Measurements from ENCODE around the gene CFAP221. TPM values are rescaled to one million over a fixed set of nuclear protein-coding genes. Genes with fewer than 3 reads are reported as not detected.

CFAP221 gene
- polyA plus RNA-seq (2012; ENCODE audit: insufficient read length, low read depth) = not detected

DNA sequence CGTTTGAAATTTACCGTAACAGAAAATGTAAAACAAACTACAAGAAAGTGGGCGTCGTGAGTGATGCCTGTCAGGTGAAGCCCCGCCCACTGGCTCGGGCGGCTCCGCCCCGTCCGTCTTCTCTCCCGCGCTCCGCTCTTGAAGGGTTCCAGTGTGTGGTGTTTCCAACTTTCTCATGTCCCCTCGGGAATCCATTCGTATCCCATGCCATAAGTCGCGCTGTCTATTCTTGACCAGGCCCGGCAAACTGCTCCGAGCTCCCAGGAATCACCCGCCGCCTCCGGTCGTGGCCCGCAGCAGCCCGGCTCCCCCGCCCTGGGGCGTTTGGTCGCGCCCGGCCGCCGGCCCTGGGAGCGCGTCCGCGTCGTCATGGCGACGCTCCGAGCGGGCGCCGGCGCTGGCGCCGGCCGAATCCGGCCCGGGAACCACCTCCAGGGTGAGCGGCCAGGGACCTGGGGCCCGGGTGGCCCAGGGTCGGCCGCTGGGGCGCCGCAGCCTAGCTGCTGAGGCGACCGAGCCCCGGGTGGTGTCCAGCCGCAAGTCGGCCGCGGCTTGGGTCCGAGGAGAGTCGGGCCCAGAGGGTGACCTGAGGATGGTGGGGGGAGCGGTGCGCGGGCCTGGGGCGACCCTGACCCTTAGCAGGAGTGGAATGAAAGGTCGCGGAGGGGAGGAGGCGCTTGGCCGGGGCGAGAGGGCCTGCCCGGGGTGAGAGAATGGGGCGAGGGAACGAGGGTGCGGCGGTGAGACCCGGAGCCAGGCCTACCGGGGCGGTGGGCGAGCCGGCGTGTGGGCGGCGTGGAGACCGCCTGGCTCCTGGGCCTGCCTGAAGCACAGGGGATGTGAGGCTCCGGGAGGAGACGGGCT lies at the start of gene CFAP221:
Gene CFAP221 (plus strand): TSS at position 375 of the 864 bp plus-strand sequence. CDS start 1,683 bp downstream, outside the sequence.
- TF ChIP-seq POLR2AphosphoS5 (IDR thresholded peaks at IDR 0.05; ENCODE audit: low read depth, low read length) (no peak), TAF1 (IDR thresholded peaks at IDR 0.05; ENCODE audit: borderline replicate concordance, insufficient read depth, low read length) (no peak), FOXP2 (optimal IDR thresholded peaks at IDR 0.05; ENCODE audit: borderline replicate concordance, extremely low read depth, extremely low read length, insufficient read depth) (no peak), SIN3A (IDR thresholded peaks at IDR 0.05; ENCODE audit: borderline replicate concordance, insufficient read depth, low read length) (no peak)
- TF ChIP-seq, protein P1, sequence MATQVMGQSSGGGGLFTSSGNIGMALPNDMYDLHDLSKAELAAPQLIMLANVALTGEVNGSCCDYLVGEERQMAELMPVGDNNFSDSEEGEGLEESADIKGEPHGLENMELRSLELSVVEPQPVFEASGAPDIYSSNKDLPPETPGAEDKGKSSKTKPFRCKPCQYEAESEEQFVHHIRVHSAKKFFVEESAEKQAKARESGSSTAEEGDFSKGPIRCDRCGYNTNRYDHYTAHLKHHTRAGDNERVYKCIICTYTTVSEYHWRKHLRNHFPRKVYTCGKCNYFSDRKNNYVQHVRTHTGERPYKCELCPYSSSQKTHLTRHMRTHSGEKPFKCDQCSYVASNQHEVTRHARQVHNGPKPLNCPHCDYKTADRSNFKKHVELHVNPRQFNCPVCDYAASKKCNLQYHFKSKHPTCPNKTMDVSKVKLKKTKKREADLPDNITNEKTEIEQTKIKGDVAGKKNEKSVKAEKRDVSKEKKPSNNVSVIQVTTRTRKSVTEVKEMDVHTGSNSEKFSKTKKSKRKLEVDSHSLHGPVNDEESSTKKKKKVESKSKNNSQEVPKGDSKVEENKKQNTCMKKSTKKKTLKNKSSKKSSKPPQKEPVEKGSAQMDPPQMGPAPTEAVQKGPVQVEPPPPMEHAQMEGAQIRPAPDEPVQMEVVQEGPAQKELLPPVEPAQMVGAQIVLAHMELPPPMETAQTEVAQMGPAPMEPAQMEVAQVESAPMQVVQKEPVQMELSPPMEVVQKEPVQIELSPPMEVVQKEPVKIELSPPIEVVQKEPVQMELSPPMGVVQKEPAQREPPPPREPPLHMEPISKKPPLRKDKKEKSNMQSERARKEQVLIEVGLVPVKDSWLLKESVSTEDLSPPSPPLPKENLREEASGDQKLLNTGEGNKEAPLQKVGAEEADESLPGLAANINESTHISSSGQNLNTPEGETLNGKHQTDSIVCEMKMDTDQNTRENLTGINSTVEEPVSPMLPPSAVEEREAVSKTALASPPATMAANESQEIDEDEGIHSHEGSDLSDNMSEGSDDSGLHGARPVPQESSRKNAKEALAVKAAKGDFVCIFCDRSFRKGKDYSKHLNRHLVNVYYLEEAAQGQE (IDR thresholded peaks at IDR 0.05; ENCODE audit: insufficient read depth in 1 of 2, low read depth in 2 of 2, low read length in 2 of 2) = no peak

GRCh38 chr2:119495948-119496347 lies 48.3 kb upstream of the CFAP221 start:
- TF ChIP-seq FOXP2 (optimal IDR thresholded peaks at IDR 0.05; ENCODE audit: borderline replicate concordance, extremely low read depth, extremely low read length, insufficient read depth) (no peak), SIN3A (IDR thresholded peaks at IDR 0.05; ENCODE audit: borderline replicate concordance, insufficient read depth, low read length) (no peak), POLR2AphosphoS5 (IDR thresholded peaks at IDR 0.05; ENCODE audit: low read depth, low read length) (no peak), TAF1 (IDR thresholded peaks at IDR 0.05; ENCODE audit: borderline replicate concordance, insufficient read depth, low read length) (no peak)
- TF ChIP-seq, protein P1 (IDR thresholded peaks at IDR 0.05; ENCODE audit: insufficient read depth in 1 of 2, low read depth in 2 of 2, low read length in 2 of 2) = no peak

DNA sequence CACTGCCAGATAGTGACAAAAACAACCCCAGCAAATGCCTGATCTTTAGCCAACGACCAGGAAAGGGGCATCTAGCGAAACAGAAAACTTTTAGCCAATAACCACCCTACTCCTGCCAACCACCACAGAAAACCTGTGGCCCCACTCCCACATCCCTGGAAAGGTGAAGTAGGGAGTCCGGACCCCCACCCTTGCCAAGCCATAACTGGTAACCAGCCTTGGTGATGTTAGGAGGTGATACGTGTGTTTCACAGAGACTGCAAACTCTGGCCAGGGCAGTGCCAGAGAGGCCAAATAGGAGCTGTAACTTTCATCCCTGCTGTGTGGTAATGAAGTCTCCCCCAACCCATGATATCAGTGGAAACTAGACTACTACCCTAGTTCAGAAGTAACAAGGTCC lies 47.6 kb upstream of the CFAP221 start:
- TF ChIP-seq, protein P1 (IDR thresholded peaks at IDR 0.05; ENCODE audit: insufficient read depth in 1 of 2, low read depth in 2 of 2, low read length in 2 of 2) = no peak
- no peak for TF ChIP-seq FOXP2 (optimal IDR thresholded peaks at IDR 0.05; ENCODE audit: borderline replicate concordance, extremely low read depth, extremely low read length, insufficient read depth)

DNA sequence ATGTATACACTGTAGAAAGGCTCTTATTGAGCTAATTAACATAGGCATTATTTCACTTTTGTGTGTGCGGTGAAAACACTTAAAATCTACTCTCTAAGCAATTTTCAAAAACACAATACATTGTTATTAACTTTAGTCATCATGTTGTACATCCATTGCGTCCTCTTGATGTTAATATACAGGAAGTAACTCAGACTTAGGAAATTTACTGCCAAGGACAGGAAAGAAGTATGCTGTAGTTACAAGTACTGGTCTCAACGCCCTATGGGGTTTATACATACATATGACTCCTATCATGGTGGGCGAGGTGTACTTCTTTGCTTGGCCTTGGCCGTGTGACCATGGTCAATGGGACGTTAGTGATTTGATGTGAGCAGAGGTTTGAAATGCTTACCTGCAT lies 35.5 kb upstream of the CFAP221 start:
- TF ChIP-seq FOXP2 (optimal IDR thresholded peaks at IDR 0.05; ENCODE audit: borderline replicate concordance, extremely low read depth, extremely low read length, insufficient read depth) (no peak), SIN3A (IDR thresholded peaks at IDR 0.05; ENCODE audit: borderline replicate concordance, insufficient read depth, low read length) (no peak), POLR2AphosphoS5 (IDR thresholded peaks at IDR 0.05; ENCODE audit: low read depth, low read length) (no peak), TAF1 (IDR thresholded peaks at IDR 0.05; ENCODE audit: borderline replicate concordance, insufficient read depth, low read length) (no peak)
- TF ChIP-seq, protein P1 (IDR thresholded peaks at IDR 0.05; ENCODE audit: insufficient read depth in 1 of 2, low read depth in 2 of 2, low read length in 2 of 2) = no peak

Data from PFSK-1 (cell line).